Amygdala (tissue), 56 donors: ENCODE results near the gene MRM1.
A peak's percentile ranks its signal among the peaks of the same experiment; 100 is the strongest.

Experiments
- DNase-seq, 56 donors: peaks; one replicate each; lab custom pipeline; 2025; lab: John Stamatoyannopoulos, UW

Gene MRM1, protein sequence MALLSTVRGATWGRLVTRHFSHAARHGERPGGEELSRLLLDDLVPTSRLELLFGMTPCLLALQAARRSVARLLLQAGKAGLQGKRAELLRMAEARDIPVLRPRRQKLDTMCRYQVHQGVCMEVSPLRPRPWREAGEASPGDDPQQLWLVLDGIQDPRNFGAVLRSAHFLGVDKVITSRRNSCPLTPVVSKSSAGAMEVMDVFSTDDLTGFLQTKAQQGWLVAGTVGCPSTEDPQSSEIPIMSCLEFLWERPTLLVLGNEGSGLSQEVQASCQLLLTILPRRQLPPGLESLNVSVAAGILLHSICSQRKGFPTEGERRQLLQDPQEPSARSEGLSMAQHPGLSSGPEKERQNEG

DNA sequence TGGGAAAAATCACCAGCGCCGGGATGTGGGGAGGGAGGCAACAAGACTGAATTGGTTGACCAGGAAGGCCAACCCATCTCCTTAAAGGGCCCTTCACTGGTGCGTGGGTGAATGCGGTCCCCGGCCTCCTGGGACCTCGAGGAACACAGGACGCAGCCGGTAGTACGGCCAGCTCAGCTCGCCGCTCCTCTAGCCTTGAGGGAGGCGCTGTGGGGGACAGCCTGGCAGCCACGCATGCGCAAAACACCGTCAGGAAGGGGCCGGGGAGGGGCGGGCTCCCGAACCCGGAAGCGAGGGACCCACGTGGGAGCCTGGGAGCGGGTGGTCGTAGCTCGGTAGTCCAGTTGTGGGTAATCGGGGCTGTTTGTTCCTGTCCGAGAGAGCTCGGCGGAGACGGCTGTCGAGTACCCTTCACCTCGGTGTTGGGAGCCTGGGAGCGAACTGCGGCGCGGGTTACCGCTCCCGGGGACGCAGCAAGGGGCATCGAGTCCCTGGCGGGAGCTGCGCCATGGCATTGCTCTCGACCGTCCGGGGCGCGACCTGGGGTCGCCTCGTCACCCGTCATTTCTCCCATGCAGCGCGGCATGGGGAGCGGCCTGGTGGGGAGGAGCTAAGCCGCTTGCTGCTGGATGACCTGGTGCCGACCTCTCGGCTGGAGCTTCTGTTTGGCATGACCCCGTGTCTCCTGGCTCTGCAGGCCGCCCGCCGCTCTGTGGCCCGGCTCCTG lies at the start of gene MRM1:
TSS of gene MRM1 (plus strand) at position 281 of the 727 bp plus-strand sequence. CDS start at position 509, 228 bp downstream.
- peak; percentile 58 to 95 (median 90) for DNase-seq

DNA sequence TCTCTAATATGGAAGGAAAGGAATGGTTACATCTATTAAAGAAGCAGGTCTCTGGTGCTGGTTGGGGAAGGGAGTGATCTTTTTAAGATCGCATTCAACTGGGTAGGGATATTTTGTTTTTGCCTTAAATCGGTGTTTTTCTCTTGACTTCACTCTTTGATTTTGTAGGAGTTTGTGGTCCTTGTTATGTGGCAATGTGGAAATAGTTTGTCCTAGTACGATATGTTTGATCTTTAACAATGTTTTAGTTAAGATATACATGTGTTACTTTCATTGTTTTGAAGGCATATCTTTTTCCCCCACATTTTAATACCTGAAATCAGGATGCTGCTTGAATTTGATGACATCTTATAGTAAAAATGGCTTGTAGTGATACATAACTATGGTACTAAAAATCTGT lies 47.9 kb upstream of the MRM1 start:
- DNase-seq, result no peak

DNA sequence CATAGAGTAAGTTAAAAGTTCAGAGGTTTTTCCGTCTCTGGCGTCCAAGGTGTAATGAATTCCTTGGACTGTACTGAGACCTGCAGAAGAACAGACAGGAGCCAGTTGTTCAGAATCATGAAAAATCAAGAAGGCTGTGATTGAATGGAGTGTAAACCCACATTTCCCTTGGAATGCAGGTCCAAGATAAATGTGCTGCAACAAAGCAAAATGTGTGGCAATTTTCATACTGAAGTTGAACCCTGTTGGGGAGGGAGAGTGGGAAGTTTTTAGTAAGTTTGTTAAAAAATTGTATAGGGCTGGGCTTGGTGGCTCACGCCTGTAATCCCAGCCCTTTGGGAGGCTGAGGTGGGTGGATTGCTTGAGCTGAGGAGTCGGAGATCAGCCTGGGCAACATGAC lies 35.3 kb upstream of the MRM1 start:
- no peak for DNase-seq

DNA sequence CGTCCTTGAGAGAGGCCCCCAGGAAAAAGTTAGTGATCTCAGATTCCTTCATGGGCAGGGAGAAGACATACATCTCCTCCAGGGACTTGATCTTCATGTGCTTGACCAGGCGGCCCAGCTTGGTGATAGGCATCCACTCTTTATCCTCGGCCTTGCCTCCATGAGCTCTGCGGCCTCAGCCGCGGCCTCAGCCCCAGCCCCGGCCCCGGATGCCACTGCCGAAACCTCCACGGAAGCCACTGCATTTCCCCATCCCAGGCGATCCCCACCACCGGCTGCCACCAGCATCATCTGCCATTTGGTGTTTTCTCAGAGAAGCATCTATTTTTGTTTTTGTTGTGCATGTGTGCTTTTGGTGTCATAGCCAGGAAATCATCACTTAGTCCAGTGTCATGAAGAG lies 26.4 kb upstream of the MRM1 start:
- DNase-seq, result no peak

DNA sequence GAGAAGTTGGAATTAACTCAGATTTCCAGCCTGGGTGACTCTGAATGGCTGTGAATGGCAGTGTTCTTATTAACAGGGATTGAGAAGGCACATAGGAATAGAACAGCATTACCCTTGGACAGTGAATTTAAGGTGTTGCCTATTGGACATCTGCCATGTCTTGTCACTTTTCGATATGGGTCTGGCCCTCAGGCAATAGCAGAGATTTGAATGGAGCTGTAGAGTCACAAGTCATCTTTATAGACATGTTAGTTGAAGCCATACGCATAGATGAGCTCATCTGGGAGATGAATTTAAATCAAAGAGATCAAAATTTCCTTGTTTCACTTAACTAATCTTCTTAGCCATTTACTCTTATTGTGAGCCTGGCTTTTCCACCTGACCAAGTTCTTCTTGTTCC lies 24.6 kb upstream of the MRM1 start:
- DNase-seq, result no peak

DNA sequence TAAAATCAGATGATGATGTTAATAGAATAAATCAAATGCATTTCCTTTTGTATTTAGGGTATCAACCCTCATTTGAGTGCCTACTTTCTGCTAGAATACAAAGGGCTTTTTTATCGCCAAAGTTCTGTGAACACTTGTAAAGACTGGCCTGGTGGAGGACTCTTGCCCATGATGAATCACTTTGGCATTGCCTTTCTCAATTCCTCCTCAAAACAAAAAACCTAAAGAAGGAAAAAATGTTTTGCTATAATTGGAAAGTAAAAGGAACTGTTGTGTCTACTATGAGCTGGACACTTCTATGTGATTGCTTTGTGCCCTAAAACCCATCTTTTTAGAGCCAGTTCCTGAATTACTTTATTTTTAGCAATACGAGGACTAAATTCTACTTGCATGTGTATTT lies 22.7 kb upstream of the MRM1 start:
- DNase-seq, result no peak

DNA sequence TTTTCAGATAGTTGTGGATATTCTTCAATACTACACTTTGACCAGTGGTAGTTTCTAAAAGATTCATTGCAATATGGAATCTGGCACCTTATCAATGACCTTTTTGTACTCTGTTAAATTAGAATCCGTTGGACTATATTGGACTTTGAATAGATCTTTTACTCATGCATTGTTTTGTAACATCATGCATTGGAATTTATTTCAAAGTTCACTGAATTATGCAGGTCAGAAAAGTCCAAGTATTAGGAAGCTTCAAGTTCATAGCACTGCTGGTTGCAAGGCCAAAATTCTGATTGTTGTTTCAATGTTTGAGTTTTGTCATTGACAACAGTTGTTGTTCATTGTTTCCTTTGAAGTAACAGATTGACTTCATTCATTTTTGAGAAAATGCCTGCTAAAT lies 17.6 kb upstream of the MRM1 start:
- no peak for DNase-seq

DNA sequence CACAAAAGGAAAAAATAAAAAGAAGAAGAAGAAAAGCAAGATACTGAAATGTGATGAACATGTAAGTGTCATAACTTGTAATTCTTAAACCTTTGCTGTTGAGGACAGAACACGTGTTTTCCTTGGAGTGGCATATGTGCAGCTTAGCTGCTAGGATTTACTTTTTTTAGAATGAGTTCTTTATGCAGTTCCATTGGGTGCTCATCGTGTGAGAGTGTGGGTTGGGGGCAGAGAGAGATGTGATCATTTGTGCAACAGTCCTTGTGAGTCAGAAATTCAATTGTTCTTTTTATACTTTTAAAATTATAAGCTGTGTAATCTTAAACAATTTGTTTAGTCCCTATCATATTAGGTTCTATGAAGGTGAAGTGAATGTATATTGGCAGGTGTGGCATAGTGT lies 15.2 kb upstream of the MRM1 start:
- peak in 1 of 56 donors; percentile 14 for DNase-seq

DNA sequence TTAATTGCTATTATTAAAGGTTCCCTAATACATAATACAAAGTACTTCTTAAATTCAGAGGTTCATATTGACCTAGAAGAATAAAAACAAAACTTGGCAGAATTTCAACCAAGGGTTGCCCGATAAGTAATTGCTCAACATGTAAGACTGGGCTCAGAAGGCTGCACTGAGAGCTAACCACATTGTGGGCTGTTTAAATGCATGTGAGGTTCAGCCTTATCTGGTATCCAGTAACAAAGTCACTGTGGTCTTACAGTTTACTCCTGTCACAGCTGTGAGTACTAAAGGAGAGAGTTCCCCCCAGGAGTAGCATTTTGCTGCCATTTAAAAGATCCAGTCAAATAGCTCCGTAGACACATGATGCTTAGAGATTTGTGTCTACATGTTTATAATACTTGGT lies 11.3 kb upstream of the MRM1 start:
- no peak for DNase-seq

DNA sequence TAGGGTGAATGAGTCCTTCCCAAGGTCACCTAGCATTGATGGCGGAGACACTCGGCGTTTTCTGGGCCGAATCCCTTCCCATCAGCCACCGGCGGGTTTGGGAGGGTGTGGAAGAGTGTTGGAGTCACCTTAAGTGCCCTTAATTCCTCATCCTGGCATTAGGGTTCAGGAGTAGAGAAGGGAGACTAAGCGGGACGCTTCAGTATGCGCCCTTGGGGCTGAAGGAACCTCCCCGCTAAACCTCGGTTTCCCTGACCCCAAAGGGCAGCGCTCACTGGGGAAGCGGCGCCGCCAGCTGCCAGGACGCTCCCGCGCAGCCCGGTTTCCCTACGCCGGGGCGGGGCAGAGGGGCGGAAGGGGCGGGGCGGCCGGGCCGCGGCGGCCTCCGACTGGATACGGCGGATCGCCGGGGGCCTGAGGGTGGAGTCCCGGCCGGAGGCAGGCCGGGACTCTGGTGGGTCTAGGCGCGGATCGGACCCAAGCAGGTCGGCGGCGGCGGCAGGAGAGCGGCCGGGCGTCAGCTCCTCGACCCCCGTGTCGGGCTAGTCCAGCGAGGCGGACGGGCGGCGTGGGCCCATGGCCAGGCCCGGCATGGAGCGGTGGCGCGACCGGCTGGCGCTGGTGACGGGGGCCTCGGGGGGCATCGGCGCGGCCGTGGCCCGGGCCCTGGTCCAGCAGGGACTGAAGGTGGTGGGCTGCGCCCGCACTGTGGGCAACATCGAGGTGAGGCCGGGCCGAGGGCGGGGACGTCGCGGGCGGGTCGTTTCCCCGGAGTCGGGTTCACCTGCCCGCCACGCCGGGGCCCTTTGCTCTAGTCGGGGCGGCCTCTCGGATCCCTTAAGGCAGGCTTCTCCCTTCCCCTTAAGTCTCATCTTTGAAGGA lies 9.7 kb upstream of the MRM1 start, which contains the start of gene DHRS11:
TSS of gene DHRS11 (plus strand) at position 446 of the 882 bp plus-strand sequence. CDS start at position 577, 131 bp downstream.
- DNase-seq, result peak in 51 of 56 donors; percentile 26 to 85 (median 67)

DNA sequence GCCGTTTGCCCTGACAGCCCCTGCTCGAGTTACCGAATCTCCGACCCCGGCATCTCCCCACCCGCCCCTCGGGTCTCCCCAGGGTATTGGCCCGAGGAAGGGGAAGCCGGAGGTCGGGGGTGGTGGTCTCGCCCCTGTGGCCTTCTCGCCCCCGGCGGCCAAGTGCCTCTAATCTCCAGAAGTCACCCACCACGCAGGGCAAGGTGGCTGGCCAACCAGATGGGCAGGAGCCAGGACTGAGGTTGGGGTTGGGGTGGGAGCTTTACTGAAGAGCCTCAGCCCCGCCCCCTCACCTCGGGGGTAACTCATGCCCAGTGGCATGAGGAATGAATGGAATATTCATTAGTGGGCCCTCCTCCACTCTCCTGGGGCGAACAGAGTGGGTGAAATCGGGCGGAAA lies 9.1 kb upstream of the MRM1 start:
- peak in 8 of 56 donors; percentile 5 to 52 (median 12) for DNase-seq

DNA sequence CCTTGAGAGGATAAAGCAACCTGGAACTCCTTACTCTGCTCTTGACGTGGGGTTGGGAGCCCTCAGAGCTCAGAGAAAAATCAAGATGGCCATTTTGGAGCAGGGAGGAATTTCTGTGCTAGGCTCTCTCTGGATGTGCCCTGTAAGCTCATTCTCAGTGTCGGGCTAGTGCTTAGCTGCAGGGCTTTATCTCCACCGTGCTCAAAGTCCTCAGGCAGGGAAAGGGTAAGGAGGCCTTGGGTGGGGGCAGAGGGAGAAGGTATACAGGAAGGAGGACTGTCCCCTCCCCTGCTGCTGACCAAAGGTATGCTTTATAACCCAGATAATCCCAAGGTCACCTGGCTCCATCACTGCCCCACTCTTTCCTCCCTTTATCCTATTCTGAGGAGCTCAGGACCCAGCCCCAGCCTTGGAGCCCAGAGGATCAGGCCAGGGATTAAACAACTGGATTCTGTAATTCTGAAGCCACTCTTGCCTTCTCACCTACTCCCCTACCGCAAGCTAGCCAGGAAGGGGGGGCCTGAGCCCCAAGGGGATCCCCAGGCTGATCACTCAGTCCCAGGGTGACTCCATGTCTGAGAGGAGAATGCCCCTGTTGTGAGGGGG lies 8.6 kb upstream of the MRM1 start:
- no peak for DNase-seq

DNA sequence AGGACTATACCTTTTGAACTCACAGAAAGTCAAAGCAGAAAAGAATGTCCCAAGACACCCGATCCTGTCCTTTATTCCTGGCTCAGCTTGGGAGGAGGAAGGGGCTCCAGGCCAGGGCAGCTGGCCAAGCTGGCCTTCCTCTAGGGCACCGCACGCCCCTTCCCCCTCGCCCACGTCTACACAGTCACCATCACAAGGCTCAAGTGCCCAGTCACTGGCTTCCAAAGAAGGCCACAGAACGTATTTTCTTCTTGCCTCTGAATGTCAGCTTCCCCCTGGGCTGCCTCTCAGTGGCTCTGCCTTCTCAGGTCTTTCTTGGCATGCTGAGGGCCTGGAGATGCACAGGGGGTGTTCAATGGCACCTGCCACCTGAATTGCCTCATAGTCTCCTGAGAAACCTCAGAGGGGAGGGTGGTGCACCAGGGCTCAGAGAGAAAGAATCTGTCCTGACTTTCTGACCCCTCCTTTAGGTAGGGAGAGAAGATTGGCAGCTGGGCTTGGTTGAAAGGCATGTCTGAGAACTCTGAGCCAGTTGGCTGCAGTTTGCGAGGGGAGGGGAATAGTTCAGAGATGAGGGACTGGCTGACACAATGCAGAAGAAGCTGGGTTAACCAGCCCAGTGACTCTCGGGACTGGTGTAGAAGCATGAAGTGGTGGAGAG lies 7.6 kb upstream of the MRM1 start:
- no peak for DNase-seq

DNA sequence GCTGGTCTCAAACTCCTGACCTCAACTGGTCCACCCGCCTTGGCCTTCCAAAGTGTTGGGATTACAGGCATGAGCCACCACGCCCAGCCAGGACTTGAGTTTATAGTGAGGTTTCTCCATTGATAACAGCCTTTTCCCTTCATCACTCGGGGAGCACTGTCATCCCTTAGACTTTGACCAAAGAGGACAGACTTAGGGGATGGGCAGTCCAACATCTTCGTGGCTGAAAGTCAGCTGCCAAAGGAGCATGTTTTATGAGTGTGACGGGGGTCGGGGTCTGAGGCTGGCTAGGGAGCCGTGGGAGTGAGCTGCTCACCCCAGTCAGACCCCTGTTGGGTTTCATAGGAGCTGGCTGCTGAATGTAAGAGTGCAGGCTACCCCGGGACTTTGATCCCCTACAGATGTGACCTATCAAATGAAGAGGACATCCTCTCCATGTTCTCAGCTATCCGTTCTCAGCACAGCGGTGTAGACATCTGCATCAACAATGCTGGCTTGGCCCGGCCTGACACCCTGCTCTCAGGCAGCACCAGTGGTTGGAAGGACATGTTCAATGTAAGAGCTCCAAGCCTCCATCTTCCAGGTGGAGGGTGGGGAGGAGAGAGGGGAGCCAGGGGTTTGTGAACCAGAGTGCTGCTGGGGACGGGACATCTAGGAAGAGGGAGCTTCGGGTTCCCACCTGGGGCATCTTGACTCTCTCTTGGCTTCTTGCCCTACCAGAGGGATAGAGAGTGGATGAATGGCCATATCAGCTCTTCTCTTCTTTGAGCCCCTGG lies 6.6 kb upstream of the MRM1 start:
- no peak for DNase-seq

DNA sequence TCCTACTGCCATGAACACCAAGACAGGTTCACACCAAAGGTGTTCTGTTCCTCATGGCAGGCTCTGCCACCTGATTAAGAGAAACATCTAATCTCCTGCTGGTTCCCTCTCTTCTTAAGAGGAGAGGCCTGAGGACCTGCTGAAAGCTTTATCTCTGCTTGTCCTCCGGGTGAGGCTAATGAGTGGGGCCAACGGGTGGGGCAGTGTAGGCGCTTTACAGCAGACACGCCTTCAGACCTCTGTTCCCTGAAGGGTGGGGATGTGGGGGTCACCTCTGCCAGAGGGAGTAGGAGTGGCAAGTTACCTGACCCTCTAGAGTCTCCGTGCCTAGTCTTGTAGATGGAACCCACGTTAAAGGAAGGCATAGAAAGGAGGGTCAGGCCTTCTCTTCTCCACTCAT lies 4.2 kb upstream of the MRM1 start:
- no peak for DNase-seq

DNA sequence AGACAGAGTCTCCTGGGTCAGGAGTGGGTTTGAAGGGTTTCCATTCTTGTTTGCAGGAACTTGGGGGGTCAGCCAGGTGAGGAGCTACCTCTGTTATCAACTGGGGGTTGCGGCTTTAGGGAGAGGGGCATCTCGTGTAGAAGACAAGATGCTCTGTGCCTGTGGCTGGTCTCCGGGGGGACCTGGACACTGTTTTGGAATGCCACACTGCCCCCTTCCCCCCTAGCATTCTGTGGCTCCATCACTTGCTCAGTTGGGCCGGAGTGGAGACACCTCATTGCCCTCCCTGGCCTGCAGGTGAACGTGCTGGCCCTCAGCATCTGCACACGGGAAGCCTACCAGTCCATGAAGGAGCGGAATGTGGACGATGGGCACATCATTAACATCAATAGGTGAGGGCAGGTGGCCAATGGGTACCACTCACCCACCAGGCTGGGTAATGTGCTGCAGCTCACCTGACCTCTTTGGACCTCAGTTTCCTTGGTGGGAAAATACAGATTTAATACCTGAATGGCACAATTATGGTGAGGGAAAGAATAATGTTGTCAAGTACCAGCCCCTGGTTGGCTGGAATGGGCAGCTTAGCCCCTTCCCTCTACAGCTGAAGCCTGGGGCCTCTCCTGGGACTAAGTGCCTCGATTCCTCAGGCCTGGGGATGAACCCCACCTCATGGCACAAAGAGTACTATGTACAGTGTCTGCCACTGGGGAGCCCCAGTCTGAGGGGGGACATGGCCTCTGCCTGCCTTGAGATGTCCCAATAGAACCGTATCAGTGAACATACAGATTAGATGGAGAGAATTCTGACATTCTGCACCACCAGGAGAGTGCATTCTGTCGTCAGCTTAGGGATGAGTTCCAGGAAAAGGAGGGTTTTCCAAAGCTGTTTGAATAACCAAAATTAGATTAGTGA lies 3.3 kb upstream of the MRM1 start:
- DNase-seq, result no peak

DNA sequence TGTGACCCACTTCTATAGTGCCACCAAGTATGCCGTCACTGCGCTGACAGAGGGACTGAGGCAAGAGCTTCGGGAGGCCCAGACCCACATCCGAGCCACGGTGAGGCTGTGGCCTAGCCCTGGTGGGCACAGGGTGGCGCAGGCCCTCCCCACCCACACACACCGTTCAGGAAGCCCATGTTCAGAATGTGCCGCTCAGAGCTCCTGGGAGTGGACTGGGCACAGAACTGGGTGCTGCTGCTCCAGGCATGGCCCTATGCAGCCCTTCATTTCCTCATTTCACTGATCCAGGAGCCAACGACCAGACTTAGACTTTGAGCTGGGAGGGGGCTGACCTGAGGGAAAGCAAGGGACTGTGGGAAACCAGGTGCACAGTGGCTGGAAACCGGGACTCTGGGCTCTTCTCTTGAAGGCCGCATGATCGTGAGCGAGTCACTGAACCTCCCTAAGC lies 2.4 kb upstream of the MRM1 start:
- no peak for DNase-seq
